Measurements from ENCODE around the gene CHST8. TPM values are rescaled to one million over a fixed set of nuclear protein-coding genes. Genes with fewer than 3 reads are reported as not detected.
A peak's percentile ranks its signal among the peaks of the same experiment; 100 is the strongest.

The CHST8 gene
- total and polyA plus RNA-seq, 5 donors: 0.15 to 0.63 (median 0.37) TPM; not detected in 1

DNA sequence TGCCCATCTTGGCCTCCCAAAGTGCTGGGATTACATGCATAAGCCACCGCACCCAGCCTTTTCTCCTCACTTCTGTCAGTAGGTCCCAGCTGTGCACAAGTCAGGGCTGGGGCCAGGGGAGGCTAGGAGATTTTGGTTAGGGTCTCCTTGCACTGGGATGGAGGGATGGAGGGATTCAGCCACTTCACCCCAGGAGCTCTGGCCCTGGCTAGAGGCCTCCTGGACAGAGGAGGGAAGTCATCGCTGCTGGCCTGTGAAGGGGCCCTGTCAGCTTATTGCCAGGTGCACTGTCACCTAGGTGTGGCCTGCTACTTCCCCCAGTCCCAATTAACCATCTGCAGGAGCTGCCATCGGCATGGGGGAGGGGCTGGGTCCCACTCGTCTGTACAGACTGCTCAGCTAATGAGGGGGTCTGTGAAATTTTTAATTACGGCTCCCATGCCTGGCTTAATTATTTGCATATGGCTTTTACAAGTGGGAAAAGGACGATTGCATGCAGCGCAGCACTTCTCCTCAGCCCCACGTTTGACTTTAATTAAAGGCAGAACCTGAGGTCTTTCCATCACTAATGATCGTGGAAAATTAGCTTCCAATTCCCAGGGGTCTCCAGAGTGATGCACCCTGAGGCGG is 52.4 kb downstream of the CHST8 start:
- no peaks in the 10 kb centered on the region for H3K27me3 ChIP-seq (ENCODE audit: control insufficient read depth, insufficient read depth)
- no peak overlapping the region for H3K27ac ChIP-seq (ENCODE audit: low read length)
- WGBS: 72% methylated on average over 10 of the region's 10 CpGs
- no peak for ATAC-seq
- no peaks in the 10 kb centered on the region for H3K4me1 ChIP-seq (ENCODE audit: control insufficient read depth, insufficient read depth, low read length)
- intact Hi-C loops (cut with DNase I): no loop called here
- DNase-seq: no peak
- no peaks in the 10 kb centered on the region for H3K9me3 ChIP-seq (ENCODE audit: control insufficient read depth, low read length)
- H3K4me3 ChIP-seq (ENCODE audit: low read length): no peak overlapping the region

DNA sequence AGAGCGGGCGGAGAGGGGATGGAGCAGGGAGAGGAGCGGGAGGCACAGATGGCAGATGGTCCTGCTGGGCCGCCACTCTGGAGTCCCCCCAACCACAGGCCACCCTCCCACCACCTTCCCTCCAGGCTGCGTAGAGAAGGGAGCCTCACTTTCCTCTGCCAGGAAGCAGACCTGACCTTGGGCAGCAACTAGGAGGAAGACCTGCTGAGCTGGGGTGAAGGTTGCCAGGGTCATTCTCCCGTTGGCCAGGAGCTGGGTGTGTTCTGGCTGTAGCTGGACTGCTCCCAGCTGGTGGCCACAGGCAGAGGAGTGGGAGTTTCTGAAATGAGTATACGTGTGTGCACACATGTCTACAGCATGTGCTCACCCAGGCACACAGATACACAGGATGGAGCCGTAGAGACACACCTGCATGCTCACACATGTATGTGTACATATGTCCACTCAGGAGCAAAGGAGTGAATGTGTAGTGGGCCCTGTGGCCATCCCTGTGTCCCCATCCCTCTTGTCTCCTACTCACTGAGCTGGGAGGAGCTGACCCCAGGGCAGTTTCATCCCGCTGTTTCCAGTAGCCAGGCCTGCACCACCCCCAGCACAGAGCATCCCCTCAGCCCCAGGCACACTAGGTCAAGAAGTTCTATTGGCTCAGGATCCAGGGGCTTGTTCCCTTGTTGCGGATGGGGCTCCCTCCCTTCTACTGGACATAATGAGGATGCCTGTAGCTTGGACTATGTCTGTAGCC is 53.0 kb downstream of the CHST8 start:
- Histone ChIP-seq H3K27me3 (ENCODE audit: control insufficient read depth, insufficient read depth) (no peaks in the 10 kb centered on the region), H3K4me1 (ENCODE audit: control insufficient read depth, insufficient read depth, low read length) (no peaks in the 10 kb centered on the region), H3K4me3 (ENCODE audit: low read length) (no peak overlapping the region), H3K27ac (ENCODE audit: low read length) (no peak overlapping the region), H3K9me3 (ENCODE audit: control insufficient read depth, low read length) (no peaks in the 10 kb centered on the region)
- WGBS: 64% methylated on average over 10 of the region's 10 CpGs
- DNase-seq: no peak
- no peak for ATAC-seq
- intact Hi-C loops (cut with DNase I): no loop called here

DNA sequence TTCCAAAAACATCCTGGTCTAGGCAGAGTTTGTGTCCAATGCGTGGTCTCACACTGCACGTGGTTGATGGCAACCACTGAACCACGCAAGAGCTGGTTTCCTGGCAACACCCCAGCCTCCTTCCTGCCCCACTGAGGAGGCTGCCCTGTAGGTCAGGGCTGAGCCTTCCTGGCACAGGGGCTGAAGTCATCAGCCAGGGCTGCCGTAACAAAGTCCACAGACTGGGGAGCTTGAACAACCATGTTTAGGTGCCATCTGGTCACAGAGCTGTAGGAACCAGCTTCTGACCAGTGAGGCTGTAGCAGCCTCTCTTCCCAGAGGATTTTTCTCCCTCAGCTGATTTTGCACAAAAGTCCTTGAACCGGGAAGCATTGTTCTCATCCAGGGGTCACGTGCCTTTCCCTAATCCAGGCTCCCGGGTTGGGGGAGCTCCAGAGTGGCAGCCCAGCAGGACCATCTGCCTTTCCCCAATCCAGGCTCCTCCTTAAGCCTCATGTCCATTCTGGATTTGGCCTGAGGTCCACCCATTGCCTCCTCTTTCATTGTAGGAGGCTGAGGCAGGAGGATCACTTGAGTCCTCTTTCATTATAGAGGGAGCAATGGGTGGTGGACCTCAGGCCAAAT is 53.9 kb downstream of the CHST8 start:
- WGBS: 63% methylated on average over 7 of the region's 7 CpGs
- no peak for ATAC-seq
- Histone ChIP-seq H3K4me1 (ENCODE audit: control insufficient read depth, insufficient read depth, low read length) (no peaks in the 10 kb centered on the region), H3K9me3 (ENCODE audit: control insufficient read depth, low read length) (no peaks in the 10 kb centered on the region), H3K4me3 (ENCODE audit: low read length) (no peak overlapping the region), H3K27ac (ENCODE audit: low read length) (no peak overlapping the region), H3K27me3 (ENCODE audit: control insufficient read depth, insufficient read depth) (no peaks in the 10 kb centered on the region)
- no peak for DNase-seq
- intact Hi-C loops (cut with DNase I): no loop called here

DNA sequence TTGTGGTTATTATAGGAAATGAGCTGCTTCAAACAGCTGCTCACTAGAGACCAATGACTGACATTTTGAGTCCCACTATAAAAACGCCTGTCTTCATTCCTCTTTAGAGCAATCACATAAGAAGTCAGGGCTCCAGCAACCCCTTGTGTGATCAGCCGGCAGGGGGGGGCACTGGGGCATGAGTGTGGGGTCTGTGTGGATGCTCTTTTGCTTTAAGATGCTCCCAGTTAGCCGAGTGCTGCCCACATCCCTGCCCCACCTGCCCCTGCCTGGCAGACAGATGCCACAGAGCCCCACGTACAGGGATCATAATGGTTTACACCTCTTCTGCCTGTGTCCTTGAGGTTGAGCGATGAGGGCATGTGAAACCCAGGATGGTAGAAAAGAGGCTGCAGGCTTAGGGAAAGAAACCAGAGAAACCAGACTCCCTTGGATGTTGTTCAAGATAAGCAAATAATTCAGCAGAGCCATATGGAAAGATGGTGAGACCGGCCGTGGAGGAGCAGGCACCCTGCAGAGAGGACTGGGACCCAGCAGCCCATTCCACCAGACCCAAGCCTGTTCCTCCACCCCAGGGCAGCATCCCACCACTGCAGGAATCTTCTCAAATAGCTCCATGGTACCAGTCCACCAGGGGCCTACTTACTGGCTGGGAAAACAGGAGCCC is 55.4 kb downstream of the CHST8 start:
- Histone ChIP-seq H3K4me1 (ENCODE audit: control insufficient read depth, insufficient read depth, low read length) (no peaks in the 10 kb centered on the region), H3K9me3 (ENCODE audit: control insufficient read depth, low read length) (no peaks in the 10 kb centered on the region), H3K27me3 (ENCODE audit: control insufficient read depth, insufficient read depth) (no peaks in the 10 kb centered on the region), H3K27ac (ENCODE audit: low read length) (no peak overlapping the region), H3K4me3 (ENCODE audit: low read length) (no peak overlapping the region)
- no peak for DNase-seq
- intact Hi-C loops (cut with DNase I): no loop called here
- 61% methylated on average over 7 of the region's 7 CpGs for WGBS
- ATAC-seq: no peak

DNA sequence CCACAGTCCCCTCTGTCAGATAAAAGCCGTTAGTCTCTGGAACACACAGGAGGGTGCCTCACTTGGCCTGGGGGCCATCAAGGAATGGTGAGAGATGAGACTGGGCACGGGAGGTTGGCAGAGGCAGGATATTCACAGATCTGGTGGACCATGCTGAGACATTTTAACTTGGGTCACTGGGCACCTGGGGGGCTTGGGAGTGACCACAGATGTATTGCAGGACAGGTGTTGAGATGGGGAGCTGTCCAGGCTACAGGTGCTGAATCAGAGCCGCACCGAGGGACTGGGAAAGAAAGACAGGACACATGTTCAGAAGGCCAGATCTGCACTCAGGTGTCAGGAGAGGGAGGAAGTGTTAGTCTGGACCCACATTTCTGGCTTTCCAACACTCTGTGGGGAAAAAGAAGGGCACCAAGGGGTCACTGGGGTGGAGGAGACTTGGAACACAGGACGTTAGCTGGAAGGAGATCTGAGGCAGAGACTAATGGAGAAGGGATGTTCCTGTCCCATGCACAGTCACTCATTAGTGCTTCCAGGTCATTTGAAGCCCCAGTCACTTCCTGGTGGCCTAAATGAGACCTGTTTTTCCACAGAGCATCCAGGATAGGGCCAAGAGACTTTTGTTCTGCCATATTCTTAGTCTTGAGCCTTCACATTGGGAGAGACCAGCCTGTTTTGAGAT is 56.1 kb downstream of the CHST8 start:
- no peaks in the 10 kb centered on the region for H3K4me1 ChIP-seq (ENCODE audit: control insufficient read depth, insufficient read depth, low read length)
- WGBS: 49% methylated on average over 5 of the region's 5 CpGs
- no peaks in the 10 kb centered on the region for H3K9me3 ChIP-seq (ENCODE audit: control insufficient read depth, low read length)
- no peaks in the 10 kb centered on the region for H3K27me3 ChIP-seq (ENCODE audit: control insufficient read depth, insufficient read depth)
- ATAC-seq: no peak
- DNase-seq: no peak
- intact Hi-C loops (cut with DNase I): no loop called here
- no peak overlapping the region for H3K27ac ChIP-seq (ENCODE audit: low read length)
- no peak overlapping the region for H3K4me3 ChIP-seq (ENCODE audit: low read length)

DNA sequence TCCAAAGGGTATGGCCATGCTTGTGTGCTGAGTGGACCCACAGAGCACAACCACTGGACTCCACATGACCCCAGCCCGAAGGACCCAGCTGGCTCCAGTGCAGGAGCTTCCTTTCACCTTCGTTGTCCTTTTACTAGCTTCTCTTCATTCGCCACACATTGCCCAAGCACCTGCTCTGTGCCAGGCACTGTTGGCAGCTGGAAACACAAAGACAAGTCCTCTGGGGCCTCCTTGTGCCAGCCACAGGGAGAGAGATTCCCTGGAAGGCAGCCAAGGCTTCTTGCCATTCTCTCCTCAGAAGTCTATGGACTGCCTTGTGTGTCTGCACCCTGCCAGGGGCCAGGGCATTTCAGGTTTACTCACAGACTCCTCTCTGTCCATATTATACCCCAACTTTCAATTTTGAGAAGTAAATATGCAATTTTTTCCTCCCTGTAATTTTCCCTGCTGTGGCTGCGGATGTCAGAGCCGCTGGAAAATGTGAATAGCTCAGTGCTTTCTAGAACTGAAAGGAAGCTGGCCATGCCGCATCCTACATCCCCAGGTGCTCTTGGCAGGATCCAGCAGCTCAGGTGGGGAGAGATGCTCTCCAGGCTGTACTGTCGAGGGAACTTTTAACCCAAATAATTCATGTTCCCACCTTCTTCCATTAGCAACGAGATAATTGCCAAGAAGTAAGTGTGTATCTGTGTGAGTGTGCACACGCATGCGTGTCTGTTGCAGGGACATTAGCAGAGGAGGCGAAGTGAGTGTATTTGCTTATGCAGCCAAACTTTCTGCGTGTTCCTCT is 57.2 kb downstream of the CHST8 start:
- DNase-seq (peak in 1 of 3 donors; percentile 28), ATAC-seq (no peak)
- Histone ChIP-seq H3K27me3 (ENCODE audit: control insufficient read depth, insufficient read depth) (no peaks in the 10 kb centered on the region), H3K4me3 (ENCODE audit: low read length) (no peak overlapping the region), H3K9me3 (ENCODE audit: control insufficient read depth, low read length) (no peaks in the 10 kb centered on the region), H3K4me1 (ENCODE audit: control insufficient read depth, insufficient read depth, low read length) (no peaks in the 10 kb centered on the region), H3K27ac (ENCODE audit: low read length) (no peak overlapping the region)
- intact Hi-C loops (cut with DNase I): no loop called here
- 83% methylated on average over 12 of the region's 12 CpGs for WGBS

DNA sequence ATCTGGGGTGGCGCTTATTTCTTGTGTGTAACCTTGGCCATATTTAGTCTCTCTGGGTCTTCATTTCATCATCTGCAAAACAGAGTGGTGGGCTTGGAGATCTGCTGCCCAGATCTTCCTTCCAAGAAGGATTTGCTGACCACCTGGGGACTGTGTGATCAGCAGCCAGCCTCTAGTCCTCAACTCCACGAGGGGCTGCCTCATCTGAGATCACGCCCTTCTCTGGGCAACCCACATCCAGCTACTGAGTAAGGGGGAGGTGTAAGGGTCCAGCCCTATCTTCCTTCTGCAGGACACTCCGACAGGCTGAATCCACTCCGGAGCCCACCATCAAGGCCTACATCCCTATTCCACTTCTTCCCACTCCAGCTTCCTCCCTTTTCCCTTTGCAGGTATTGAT is 57.9 kb downstream of the CHST8 start:
- H3K4me3 ChIP-seq (ENCODE audit: low read length): no peak overlapping the region
- intact Hi-C loops (cut with DNase I): no loop called here
- WGBS: 75% methylated on average over 5 of the region's 5 CpGs
- ATAC-seq: no peak
- no peaks in the 10 kb centered on the region for H3K27me3 ChIP-seq (ENCODE audit: control insufficient read depth, insufficient read depth)
- H3K27ac ChIP-seq (ENCODE audit: low read length): no peak overlapping the region
- no peaks in the 10 kb centered on the region for H3K9me3 ChIP-seq (ENCODE audit: control insufficient read depth, low read length)
- H3K4me1 ChIP-seq (ENCODE audit: control insufficient read depth, insufficient read depth, low read length): no peaks in the 10 kb centered on the region
- DNase-seq: peak in 1 of 3 donors; percentile 11

DNA sequence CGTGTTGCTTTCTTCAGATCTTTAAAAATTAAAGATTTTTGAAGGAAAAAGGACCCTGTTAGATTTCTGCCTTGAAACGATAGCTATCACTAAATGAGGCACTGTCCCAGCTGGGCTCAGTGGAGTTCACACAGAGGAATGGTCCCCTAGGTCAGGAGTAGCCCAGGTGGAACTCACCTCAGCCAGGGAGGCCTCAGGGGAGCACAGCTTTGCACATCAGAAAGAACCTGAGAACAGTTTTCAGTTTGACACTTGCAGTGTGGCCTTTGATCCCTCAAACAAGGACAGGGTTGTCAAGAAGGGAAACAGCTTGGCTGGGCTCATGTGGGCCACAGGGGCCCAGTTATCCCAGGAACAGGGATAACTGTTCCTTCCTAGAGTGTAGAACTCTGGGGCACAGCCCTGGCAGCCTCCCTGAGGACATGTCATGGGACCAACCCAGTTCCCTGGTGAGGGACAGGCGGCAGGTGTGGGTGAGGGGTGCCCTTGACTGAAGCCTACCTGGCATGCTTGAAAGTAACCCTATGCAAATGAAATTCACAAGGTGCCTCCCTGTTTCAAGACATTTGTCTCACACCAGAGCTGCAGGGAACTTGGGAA is 59.4 kb downstream of the CHST8 start:
- 56% methylated on average over 3 of the region's 3 CpGs for WGBS
- no peaks in the 10 kb centered on the region for H3K27me3 ChIP-seq (ENCODE audit: control insufficient read depth, insufficient read depth)
- H3K4me1 ChIP-seq (ENCODE audit: control insufficient read depth, insufficient read depth, low read length): no peaks in the 10 kb centered on the region
- H3K27ac ChIP-seq (ENCODE audit: low read length): no peak overlapping the region
- H3K9me3 ChIP-seq (ENCODE audit: control insufficient read depth, low read length): no peaks in the 10 kb centered on the region
- DNase-seq (peak in 1 of 3 donors; percentile 22), ATAC-seq (no peak)
- intact Hi-C loops (cut with DNase I): no loop called here
- H3K4me3 ChIP-seq (ENCODE audit: low read length): no peak overlapping the region

DNA sequence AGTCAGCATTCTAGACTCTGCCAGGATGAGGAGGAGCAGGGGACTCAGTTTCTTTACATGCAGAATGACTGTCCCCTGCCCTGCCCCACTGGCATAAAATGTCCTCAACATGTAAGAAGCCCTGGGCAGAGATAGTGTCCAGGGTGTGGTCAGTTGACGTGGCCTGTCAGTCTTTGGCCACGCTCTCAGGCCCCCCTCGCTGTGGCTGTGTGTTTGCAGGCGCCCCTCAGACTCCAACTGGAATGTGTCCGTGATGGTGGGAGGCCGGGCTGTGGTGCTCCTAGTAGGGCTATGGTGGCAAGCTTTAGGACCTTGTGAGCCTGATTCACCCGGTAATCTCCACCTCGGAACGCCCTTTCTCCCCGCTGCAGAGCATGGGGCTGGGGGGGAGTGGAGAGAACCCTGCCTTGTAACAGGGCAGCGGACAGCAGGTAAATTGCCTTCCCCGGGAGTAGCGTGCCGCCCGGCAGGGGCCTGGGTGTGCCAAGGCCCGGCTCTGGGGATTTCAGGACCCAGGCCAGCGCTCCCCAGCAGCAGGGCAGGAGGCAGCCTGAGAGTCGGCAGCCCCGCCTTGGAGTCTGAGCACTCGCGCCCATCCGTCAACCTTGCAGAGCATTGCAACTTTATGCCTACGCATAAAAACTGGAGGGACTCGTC is 62.3 kb downstream of the CHST8 start:
- intact Hi-C loops (cut with DNase I): no loop called here
- Histone ChIP-seq H3K4me3 (ENCODE audit: low read length) (no peak overlapping the region), H3K27me3 (ENCODE audit: control insufficient read depth, insufficient read depth) (no peaks in the 10 kb centered on the region), H3K27ac (ENCODE audit: low read length) (no peak overlapping the region), H3K9me3 (ENCODE audit: control insufficient read depth, low read length) (no peaks in the 10 kb centered on the region), H3K4me1 (ENCODE audit: control insufficient read depth, insufficient read depth, low read length) (no peaks in the 10 kb centered on the region)
- ATAC-seq: peak in 1 of 2 donors; percentile 59
- WGBS: 19% methylated on average over 24 of the region's 24 CpGs
- peak in 2 of 3 donors; percentile 29 to 58 for DNase-seq

Data from right cardiac atrium (tissue), 5 donors.